ENCODE results near the gene APLP2. TPM values are rescaled to one million over a fixed set of nuclear protein-coding genes. Genes with fewer than 3 reads are reported as not detected.

The APLP2 gene
- total and polyA plus RNA-seq, 2 donors (not counting 1 experiment from before 2014, with no cell fraction given), result 409 to 508 TPM

DNA sequence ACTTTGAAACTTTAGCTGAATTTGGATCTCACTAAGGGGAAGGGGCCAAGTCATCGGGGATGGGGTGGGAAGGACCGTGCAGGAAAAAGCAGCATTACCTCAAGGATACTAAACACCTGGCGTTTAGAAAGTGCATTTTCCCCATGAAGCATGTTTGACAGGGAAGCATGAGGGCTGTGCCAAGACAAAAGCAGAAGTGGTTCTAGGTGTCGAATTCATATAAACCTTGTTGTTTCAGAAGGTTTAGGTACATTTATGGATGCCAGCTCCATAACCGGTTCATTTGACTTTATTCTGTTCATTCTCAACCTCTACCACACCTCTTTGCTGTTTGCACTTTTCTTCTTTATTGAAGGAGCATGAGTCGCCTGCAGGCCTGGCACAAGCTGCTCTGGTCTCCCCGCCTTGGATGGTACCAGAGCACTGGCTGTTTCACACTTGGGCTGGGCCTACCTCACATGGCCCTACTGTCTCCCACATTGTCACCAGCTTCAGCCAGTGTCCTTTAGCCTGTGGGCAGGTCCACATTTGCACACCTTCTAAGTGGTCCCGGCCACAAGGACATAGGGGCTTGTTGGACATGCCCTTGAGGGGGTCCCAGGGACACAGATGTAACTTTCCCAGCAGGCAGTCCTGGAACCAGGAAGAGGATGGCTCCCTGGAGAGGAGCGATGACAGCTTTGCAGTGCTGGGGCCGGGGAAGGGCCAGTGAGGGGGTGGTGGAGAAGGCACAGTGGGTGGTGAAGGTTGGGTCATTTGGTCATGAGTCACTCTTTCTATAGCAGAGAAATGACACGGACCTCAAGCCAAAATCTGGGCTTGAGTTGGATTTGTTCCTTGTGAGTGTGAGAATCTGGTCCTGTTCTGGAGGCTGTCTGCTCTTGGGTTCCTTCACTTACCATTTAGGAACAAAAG lies 86.7 kb downstream of the APLP2 start:
- Histone ChIP-seq H4K20me1 (ENCODE audit: control insufficient read depth, extremely low read depth, insufficient read depth, low read length) (no peaks in the 10 kb centered on the region), H3K4me1 (ENCODE audit: control insufficient read depth, extremely low read depth, insufficient read depth, low read length) (peaks cover 8% of the 10 kb centered on the region), H3K27ac (ENCODE audit: insufficient read depth, low read length) (no peak overlapping the region), H3K27me3 (ENCODE audit: control insufficient read depth, insufficient read depth, low read length) (peaks cover 30% of the 10 kb centered on the region), H3K9ac (ENCODE audit: insufficient read depth, low read length) (no peak overlapping the region), H3K4me2 (ENCODE audit: extremely low read depth, insufficient read depth, low read length) (no peak overlapping the region), H3K4me3 (replicated peaks in 1 of 4; ENCODE audit: control extremely low read depth in 1 of 4, insufficient read depth in 1 of 4, low read depth in 3 of 4, low read length in 4 of 4) (no peak overlapping the region), H2AFZ (ENCODE audit: low read length) (no peak overlapping the region), H3K9me3 (ENCODE audit: control insufficient read depth, insufficient read depth, low read depth, low read length) (no peaks in the 10 kb centered on the region), H3K36me3 (ENCODE audit: control insufficient read depth, insufficient read depth, low read length) (no peaks in the 10 kb centered on the region), H3K79me2 (ENCODE audit: control insufficient read depth, insufficient read depth, low read length) (no peaks in the 10 kb centered on the region)
- DNase-seq (ENCODE audit: low read depth in 2 of 2), result no peak
- TF ChIP-seq, protein P1, sequence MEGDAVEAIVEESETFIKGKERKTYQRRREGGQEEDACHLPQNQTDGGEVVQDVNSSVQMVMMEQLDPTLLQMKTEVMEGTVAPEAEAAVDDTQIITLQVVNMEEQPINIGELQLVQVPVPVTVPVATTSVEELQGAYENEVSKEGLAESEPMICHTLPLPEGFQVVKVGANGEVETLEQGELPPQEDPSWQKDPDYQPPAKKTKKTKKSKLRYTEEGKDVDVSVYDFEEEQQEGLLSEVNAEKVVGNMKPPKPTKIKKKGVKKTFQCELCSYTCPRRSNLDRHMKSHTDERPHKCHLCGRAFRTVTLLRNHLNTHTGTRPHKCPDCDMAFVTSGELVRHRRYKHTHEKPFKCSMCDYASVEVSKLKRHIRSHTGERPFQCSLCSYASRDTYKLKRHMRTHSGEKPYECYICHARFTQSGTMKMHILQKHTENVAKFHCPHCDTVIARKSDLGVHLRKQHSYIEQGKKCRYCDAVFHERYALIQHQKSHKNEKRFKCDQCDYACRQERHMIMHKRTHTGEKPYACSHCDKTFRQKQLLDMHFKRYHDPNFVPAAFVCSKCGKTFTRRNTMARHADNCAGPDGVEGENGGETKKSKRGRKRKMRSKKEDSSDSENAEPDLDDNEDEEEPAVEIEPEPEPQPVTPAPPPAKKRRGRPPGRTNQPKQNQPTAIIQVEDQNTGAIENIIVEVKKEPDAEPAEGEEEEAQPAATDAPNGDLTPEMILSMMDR (conservative IDR thresholded peaks at IDR 0.05 in 1 of 2, IDR thresholded peaks at IDR 0.05 in 1 of 2; ENCODE audit: low read depth in 1 of 2, low read length in 2 of 2), result no peak
- TF ChIP-seq EZH2 (IDR thresholded peaks at IDR 0.05; ENCODE audit: low read length, missing control alignments), result no peak

DNA sequence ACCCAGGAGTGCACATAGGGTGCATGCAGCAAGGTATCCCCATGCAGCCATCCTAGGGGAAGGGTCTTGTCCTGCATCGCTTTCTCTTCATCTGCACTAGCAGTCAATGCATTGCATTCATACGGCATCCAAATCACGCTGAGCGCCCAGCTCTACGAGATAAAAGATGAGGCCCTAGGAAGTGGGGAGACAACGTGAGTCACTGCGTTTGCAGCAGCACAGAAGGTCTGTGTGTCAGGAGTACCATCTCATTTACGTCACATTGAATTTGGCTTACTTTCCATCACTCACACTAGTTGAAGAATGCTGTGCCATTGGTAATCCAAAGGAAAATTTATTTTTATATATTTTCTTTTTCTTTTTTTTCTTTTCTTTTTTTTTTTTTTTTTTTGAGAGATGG lies 87.4 kb downstream of the APLP2 start:
- peaks cover 8% of the 10 kb centered on the region for H3K4me1 ChIP-seq (ENCODE audit: control insufficient read depth, extremely low read depth, insufficient read depth, low read length)
- no peak overlapping the region for H3K9ac ChIP-seq (ENCODE audit: insufficient read depth, low read length)
- no peaks in the 10 kb centered on the region for H3K9me3 ChIP-seq (ENCODE audit: control insufficient read depth, insufficient read depth, low read depth, low read length)
- H3K36me3 ChIP-seq (ENCODE audit: control insufficient read depth, insufficient read depth, low read length), result no peaks in the 10 kb centered on the region
- no peak for DNase-seq (ENCODE audit: low read depth in 2 of 2)
- H3K4me2 ChIP-seq (ENCODE audit: extremely low read depth, insufficient read depth, low read length), result no peak overlapping the region
- H3K79me2 ChIP-seq (ENCODE audit: control insufficient read depth, insufficient read depth, low read length), result no peaks in the 10 kb centered on the region
- no peak for TF ChIP-seq EZH2 (IDR thresholded peaks at IDR 0.05; ENCODE audit: low read length, missing control alignments)
- TF ChIP-seq, protein P1 (conservative IDR thresholded peaks at IDR 0.05 in 1 of 2, IDR thresholded peaks at IDR 0.05 in 1 of 2; ENCODE audit: low read depth in 1 of 2, low read length in 2 of 2), result no peak
- H3K27me3 ChIP-seq (ENCODE audit: control insufficient read depth, insufficient read depth, low read length), result peaks cover 37% of the 10 kb centered on the region
- H4K20me1 ChIP-seq (ENCODE audit: control insufficient read depth, extremely low read depth, insufficient read depth, low read length), result no peaks in the 10 kb centered on the region
- no peak overlapping the region for H3K27ac ChIP-seq (ENCODE audit: insufficient read depth, low read length)
- no peak overlapping the region for H3K4me3 ChIP-seq (replicated peaks in 1 of 4; ENCODE audit: control extremely low read depth in 1 of 4, insufficient read depth in 1 of 4, low read depth in 3 of 4, low read length in 4 of 4)
- H2AFZ ChIP-seq (ENCODE audit: low read length), result no peak overlapping the region

DNA sequence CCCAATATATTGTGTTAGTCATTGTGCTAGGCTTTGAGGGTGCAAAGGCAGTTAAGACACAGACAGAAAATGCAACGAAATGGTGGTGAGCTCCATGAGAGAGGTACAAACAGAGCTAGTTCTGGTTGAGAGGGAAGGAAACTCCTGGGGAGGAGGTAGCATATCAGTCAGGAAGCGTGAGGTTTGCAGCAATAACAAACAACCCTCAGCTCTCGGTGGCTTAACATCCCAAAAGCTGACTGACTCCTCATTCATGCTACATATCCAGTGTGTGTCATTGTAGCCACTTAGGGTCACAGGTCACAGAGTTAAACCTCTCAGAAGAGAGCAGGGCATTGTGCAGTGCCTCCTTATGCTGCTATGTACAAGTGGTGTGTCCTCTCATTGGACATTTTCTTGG lies 88.1 kb downstream of the APLP2 start:
- H2AFZ ChIP-seq (ENCODE audit: low read length), result no peak overlapping the region
- H3K9me3 ChIP-seq (ENCODE audit: control insufficient read depth, insufficient read depth, low read depth, low read length), result no peaks in the 10 kb centered on the region
- peaks cover 8% of the 10 kb centered on the region for H3K4me1 ChIP-seq (ENCODE audit: control insufficient read depth, extremely low read depth, insufficient read depth, low read length)
- no peak overlapping the region for H3K4me3 ChIP-seq (replicated peaks in 1 of 4; ENCODE audit: control extremely low read depth in 1 of 4, insufficient read depth in 1 of 4, low read depth in 3 of 4, low read length in 4 of 4)
- TF ChIP-seq, protein P1 (conservative IDR thresholded peaks at IDR 0.05 in 1 of 2, IDR thresholded peaks at IDR 0.05 in 1 of 2; ENCODE audit: low read depth in 1 of 2, low read length in 2 of 2), result no peak
- no peak for TF ChIP-seq EZH2 (IDR thresholded peaks at IDR 0.05; ENCODE audit: low read length, missing control alignments)
- H3K4me2 ChIP-seq (ENCODE audit: extremely low read depth, insufficient read depth, low read length), result no peak overlapping the region
- H3K27me3 ChIP-seq (ENCODE audit: control insufficient read depth, insufficient read depth, low read length), result peaks cover 37% of the 10 kb centered on the region
- no peaks in the 10 kb centered on the region for H3K79me2 ChIP-seq (ENCODE audit: control insufficient read depth, insufficient read depth, low read length)
- no peak for DNase-seq (ENCODE audit: low read depth in 2 of 2)
- no peaks in the 10 kb centered on the region for H3K36me3 ChIP-seq (ENCODE audit: control insufficient read depth, insufficient read depth, low read length)
- H4K20me1 ChIP-seq (ENCODE audit: control insufficient read depth, extremely low read depth, insufficient read depth, low read length), result no peaks in the 10 kb centered on the region
- H3K9ac ChIP-seq (ENCODE audit: insufficient read depth, low read length), result no peak overlapping the region
- H3K27ac ChIP-seq (ENCODE audit: insufficient read depth, low read length), result no peak overlapping the region
